Measurements from ENCODE around the gene ZKSCAN7.

DNA sequence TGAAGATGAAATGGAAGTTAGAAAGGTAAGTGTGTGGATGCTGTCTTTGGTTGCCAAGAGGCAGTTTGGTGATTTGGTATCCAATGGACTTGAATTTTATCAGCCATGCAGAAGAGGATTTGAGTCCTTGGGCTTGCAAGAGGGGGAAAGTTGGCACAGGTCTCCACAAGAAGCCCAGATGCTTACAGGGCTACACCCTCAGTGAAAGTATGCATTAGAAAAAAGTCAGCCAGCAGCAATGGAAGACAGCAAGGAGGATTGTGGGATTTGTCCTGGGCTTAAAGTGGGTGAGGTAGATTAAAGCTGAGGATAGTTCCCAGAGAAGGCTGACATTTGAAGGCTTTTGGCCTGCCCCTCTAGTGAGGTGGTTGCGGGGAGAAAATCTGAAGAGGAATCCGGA lies 46.8 kb downstream of the ZKSCAN7 start:
- TF ChIP-seq, protein P1, sequence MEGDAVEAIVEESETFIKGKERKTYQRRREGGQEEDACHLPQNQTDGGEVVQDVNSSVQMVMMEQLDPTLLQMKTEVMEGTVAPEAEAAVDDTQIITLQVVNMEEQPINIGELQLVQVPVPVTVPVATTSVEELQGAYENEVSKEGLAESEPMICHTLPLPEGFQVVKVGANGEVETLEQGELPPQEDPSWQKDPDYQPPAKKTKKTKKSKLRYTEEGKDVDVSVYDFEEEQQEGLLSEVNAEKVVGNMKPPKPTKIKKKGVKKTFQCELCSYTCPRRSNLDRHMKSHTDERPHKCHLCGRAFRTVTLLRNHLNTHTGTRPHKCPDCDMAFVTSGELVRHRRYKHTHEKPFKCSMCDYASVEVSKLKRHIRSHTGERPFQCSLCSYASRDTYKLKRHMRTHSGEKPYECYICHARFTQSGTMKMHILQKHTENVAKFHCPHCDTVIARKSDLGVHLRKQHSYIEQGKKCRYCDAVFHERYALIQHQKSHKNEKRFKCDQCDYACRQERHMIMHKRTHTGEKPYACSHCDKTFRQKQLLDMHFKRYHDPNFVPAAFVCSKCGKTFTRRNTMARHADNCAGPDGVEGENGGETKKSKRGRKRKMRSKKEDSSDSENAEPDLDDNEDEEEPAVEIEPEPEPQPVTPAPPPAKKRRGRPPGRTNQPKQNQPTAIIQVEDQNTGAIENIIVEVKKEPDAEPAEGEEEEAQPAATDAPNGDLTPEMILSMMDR (IDR thresholded peaks at IDR 0.05; ENCODE audit: poor library complexity) = no peak
- no peak for TF ChIP-seq EZH2phosphoT487 (IDR thresholded peaks at IDR 0.05; ENCODE audit: low read depth, severe bottlenecking, unreplicated experiment)
